Stimulated activated CD8-positive, alpha-beta memory T cell treated with anti-CD3 and anti-CD28 coated beads, Interleukin-2, amount 100 ng/mL, for 48 hours (primary cell): ENCODE measurements around the gene FAM81A.

Experiments
- DNase-seq, 2 donors: peaks; one replicate each; pipeline ENCODE4 v3.0.0-alpha.2; 2020; ENCODE audit warnings: low read depth in 2 of 2

The FAM81A gene

GRCh38 chr15:59541750-59542149 lies 103.8 kb downstream of the FAM81A start:
- no peak for DNase-seq

- no peak for DNase-seq
Observed at GRCh38 chr15:59543721-59544547, 105.9 kb downstream of the FAM81A start.

DNA sequence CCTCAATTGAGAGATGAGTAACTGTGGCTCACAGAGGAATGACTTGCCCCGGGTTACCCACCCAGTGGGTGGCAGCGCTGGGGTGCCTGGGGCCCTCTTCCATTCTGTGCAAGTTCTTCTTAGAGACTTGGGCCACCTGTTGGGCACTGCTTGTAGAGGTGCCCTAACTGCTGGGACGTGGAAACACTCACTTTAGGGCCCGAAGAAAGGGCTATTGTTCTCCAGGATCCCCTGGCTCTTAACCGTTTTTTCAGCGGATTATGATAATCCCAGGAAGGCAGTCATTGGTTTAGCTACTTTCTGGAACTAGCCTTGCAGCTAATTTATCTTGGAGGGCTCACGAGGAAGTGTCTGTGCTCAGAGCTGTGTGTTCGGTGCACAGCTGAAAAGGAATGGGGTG lies 107.6 kb downstream of the FAM81A start:
- DNase-seq = no peak

DNA sequence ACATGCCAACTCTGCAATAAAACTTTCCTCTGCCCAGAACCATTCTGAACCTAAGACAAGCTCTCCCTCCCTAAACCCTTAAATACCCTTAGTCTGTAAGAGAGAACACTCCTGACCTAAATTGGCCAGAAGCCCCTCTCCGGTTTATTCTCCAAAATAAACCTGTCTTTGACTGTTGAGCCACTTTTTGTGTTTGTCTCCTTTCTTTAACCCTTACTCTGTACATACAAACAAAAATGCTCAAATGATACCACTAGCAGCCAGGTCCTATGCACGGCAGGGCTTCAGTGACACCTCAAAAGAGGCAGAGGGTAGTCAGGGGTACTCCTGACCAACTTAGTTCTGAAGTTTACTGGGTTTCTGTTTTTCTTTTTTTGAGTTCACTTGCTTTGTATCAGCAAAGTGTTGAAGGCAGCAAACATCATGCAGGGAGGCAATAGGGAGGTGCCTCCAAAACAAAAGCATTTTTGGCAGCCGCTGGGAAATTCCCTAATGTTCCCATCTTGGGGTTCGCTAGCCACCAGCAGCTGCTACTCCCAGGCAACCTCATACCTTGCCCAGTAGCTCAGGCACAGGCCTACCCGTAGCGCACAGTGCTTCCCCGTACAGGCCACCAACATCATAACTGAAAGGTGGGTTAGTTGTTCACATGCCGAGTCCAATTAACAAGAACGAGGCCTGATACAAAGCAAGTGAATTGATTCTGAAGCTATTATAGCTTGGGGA lies 110.7 kb downstream of the FAM81A start:
- DNase-seq = no peak

- DNase-seq = no peak
Observed at GRCh38 chr15:59549301-59550185, 111.6 kb downstream of the FAM81A start.

GRCh38 chr15:59550530-59550929 lies 112.5 kb downstream of the FAM81A start:
- no peak for DNase-seq

- no peak for DNase-seq
Observed at GRCh38 chr15:59550956-59551355, 113.0 kb downstream of the FAM81A start.

DNA sequence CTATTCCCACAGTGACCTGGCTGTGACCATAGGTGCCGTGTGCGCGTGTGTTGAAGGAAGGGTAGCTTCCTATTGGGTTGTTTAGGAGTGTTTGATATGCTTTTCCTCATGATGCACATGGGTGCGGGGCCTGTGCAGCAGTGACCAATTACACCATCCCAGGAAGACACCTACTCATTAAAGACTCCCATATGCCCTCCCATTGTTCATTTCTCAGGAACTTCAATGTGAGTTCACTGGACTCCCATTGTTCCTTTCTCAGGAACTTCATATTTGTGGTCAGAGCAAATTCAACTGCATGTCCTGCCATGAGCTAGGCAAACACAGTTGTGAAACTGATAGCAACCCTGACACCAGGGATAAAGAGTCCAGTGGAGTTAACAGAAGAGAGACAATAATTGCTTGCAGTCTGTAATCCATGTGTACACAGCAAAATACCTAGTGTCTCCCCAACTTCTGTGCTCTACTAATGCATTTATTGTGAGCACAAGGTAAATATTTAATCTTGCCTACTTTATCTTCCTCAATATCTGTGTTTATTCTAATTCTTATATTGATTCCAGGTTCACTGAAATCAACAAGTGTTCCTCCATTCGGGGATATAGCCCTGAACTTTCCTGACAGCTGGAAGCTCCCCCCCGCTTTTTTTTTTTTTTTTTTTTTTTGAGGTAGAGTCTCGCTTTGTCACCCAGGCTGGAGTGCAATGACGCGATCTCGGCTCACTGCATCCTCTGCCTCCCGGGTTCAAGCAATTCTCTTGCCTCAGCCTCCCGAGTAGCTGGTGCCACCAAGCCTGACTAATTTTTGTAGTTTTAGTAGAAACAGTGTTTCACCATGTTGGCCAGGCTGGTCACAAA lies 116.1 kb downstream of the FAM81A start:
- DNase-seq = no peak

- DNase-seq = no peak
Observed at GRCh38 chr15:59555696-59556095, 117.7 kb downstream of the FAM81A start.

DNA sequence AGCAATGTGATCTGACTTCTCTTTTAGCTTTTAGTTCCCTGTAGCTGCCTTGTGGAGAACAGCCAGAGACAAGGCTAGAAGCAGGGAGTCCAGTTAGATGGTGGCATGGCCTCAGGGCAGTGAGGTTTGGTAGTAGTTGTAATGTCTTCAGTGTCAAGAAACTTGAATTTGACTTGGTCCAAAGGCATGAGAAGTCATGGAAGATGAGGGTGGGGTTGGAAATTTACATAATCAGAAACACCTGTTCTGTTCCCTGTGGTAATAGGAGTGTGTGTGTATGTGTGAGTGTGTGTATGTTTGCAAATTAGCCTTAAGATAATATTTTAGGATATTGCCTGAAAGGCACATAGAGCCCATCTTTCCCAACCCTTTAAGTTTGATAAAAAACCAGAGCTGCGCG lies 118.4 kb downstream of the FAM81A start:
- no peak for DNase-seq

DNA sequence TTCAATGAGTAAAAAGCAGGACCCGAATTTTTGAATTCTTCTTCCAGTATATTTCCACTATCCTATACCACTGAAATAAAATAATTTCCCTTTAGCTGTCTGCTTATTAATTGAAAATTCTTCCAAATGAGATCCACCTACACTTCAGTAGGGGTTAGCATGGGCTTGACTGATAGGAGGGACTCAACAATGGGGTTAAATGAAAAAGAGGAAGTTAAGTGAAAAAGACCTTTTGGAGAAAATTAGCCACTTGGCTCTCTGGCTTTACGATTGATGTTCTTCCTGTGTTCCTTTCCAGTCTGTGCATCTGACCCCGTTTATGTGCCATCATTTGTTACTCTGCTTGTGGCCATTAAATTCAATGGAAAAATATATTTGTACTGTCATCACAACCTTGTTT lies 119.6 kb downstream of the FAM81A start:
- no peak for DNase-seq

- no peak for DNase-seq
Observed at GRCh38 chr15:59558851-59559250, 120.9 kb downstream of the FAM81A start.

DNA sequence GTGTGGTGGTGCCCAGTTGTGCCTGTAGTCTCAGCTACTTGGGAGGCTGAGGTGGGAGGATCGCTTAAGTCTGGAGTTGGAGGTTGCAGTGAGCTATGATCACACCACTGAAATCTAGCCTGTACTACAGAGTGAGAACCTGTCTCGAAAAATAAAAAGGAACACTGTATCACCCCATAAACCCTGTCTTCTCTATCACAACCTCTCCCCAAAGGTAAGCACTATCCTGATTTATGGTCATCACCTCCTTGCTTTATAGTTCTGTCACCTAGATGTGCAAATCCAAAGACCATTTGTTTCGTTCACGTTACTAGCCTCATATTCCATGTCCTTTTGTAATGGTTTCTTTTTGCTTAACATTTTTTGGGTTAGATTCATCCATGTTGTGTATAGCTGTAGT lies 123.6 kb downstream of the FAM81A start:
- no peak for DNase-seq

DNA sequence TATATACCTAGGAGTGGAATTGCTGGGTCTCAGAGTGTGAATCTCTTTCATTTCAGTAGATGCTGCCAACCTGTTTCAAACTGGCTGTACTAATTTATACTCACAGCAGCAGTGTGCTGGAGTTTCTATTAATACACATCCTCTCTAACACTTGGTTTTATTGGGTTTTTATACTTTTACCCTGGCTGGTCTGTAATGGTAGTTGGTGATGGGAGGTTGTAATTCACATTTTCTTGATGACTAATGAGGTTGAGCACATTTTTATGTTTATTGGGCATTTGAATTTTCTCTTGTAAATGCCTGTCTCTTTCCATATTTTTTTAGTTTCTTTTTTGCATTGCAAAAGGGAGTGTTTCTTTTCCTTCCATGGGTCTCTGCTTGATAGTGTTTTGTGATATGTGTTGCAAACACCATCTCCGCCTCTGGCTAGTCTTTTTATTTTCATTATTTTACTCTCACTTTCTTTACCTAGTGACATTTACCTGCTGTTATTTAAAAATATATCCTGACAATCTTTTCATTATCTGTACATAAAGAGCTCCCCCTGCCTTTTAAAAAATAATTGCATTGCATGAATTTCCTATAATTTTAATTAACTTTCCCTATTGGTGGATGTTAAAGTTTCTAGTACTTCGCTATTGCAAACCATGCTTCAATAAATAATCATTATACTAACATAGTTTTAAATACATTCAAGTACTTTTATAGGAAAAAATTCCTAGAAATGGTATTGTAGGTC lies 124.6 kb downstream of the FAM81A start:
- DNase-seq = no peak

DNA sequence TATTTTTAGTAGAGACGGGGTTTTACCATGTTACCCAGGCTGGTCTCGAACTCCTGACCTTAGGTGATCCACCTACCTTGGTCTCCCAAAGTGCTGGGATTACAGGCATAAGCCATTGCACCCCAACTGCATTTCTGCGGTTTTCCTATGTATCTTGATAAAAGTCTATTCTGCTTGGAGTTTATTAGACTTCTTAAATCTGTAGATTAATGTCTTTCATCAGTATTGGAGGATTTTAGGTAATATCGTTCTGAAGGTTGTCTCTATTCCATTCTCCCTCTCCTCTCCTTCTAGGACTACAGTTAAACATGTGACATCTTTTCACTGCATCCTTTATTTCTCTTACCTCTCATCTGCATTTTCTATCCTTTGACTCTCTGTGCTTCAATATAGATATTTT lies 127.3 kb downstream of the FAM81A start:
- no peak for DNase-seq

GRCh38 chr15:59567324-59567723 lies 129.3 kb downstream of the FAM81A start:
- DNase-seq = no peak

DNA sequence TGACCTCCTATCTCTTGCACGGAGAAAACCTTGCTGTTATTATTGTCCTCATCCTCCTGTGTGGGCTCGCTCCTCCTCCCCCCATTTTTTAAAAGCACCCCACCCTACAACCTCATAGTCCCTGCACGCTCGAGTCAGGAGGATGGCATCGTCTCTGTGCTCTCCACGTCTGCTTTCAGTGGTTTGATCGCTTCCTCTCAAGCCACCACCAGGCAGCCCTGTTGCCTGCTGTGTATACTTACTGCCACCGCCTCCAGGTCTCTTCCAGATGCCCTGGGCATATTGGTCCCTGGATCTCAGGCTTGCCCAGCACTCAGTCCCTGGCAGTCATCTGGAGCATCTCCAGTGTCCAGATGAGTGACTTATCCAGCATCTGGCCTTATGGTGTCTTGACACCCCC lies 131.5 kb downstream of the FAM81A start:
- DNase-seq = no peak

DNA sequence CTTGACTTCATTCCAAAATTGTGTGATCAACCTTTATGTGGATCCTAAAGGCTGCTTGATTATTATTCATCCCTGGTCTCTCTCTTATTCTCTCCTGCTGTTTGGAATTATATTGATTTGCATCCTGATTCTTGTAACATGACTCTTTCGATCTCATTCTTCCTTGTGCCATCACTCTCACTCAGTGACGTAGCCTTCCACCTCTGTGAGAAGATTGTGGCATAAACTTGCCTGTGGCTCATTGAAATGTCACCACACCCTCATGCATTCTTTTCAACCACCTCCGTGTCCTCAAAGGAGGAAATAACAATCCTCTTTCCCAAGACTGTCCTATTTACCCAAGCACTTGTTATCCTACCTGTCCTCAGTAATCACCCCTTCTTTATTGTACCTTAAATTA lies 132.3 kb downstream of the FAM81A start:
- DNase-seq = no peak

DNA sequence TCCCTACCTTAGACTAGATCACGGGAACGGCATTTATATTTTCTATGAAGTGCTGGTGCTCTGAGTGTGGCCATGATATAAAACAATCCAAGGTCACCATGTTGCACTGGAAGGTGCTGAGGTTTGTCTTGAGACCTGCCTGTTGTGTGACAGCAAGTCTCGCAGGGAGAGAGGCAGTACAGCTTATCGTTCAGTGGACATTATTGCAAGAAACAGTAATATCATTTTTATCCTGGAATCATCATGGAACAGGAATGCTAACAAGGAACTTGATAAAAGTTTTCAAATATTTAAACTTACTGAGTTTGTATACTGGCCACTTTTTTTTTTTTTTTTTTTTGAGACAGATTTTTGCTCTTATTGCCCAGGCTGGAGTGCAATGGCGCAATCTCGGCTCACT lies 133.6 kb downstream of the FAM81A start:
- no peak for DNase-seq
